OCI-LY7 (cell line): Measurements from ENCODE around the gene KLK2.

Experiments used
- CTCF ChIP-seq: fragments of 200-600 bp; sonication (generic); conservative IDR thresholded peaks from 2 replicates; pipeline ENCODE4 v1.5.1; 2014; ENCODE audit warnings: mild to moderate bottlenecking, antibody characterized with exemption, low read length, moderate library complexity, mixed read lengths
- EZH2phosphoT487 ChIP-seq: fragments of 200-600 bp; sonication (generic); IDR thresholded peaks from 2 replicates; pipeline ENCODE4 v1.6.1; 2018; ENCODE audit warnings: low read depth, borderline replicate concordance, mild to moderate bottlenecking, mixed run types, antibody characterized with exemption, low read length, moderate library complexity, mixed read lengths

- TF ChIP-seq CTCF (no peak), EZH2phosphoT487 (no peak)
These were observed 26.3 kb downstream of the KLK2 start for GRCh38 chr19:50899569-50899968.
